Pancreas (tissue), 10 donors: ENCODE results near the gene ADAMTS9. TPM values are rescaled to one million over a fixed set of nuclear protein-coding genes. Genes with fewer than 3 reads are reported as not detected.

Experiments used
- ATAC-seq, 4 donors: fragments of 200-7000 bp; cut with Tn5 transposase; one replicate each; pipeline versions ENCODE4 v1.8.0 to v1.9.1; 2020; ENCODE audit warnings: mild to moderate bottlenecking in 4 of 4, moderate library complexity in 4 of 4
- DNase-seq, 6 donors: peaks; one replicate each; pipeline ENCODE4 v3.0.0-alpha.2; 2020
- FAIRE-seq: peaks from 2 replicates; lab custom pipeline; 2012; peaks lifted over from hg19 to GRCh38; lab: Jason Lieb, UNC
- H3K27ac ChIP-seq, 4 donors: fragments of 200-600 bp; sonication (generic); 1 replicate in 3 of 4; 2 replicates in 1 of 4; pipeline versions ENCODE4 v1.5.0 to v1.8.0; 2020
- H3K27me3 ChIP-seq, 4 donors: fragments of 200-600 bp; one replicate each; pipeline ENCODE4 v1.8.0; 2021
- H3K36me3 ChIP-seq, 3 donors: fragments of 200-600 bp; sonication (generic) in 1 of 3; one replicate each; pipeline versions ENCODE4 v1.5.0 to v1.8.0; 2020 to 2021
- H3K4me1 ChIP-seq, 3 donors: fragments of 200-600 bp; one replicate each; pipeline ENCODE4 v1.8.0; 2021
- H3K4me3 ChIP-seq, 4 donors: fragments of 200-600 bp; sonication (generic) in 2 of 4; one replicate each; pipeline versions ENCODE4 v1.5.0 to v1.8.0; 2020 to 2021
- H3K9me3 ChIP-seq, 4 donors: fragments of 200-600 bp; one replicate each; pipeline ENCODE4 v1.8.0; 2021
- CTCF ChIP-seq, 4 donors: fragments of 200-600 bp; sonication (generic) in 3 of 4; IDR thresholded peaks; one replicate each; pipeline versions ENCODE4 v1.5.0 to v1.8.0; 2021; ENCODE audit warnings: antibody characterized with exemption in 4 of 4
- WGBS, 2 donors: extraction: QIAGEN DNeasy Blood & Tissue Kit; methylation state at CpG; one replicate each; pipeline ENCODE4 v1.1.7; 2013; 5-methylcytosine and 5-hydroxymethylcytosine counted together
- intact Hi-C, 3 donors: fragments of 100-400 bp; cut with DNase I; formaldehyde crosslinking; loops; one replicate each; pipeline versions ENCODE4 v1.11.1 to v1.14.2; 2022
- polyA plus RNA-seq, 2 donors: library from polyadenylated mRNA; stranded (reverse); fragments of 200-250 nt; gene quantifications; one replicate each; pipeline ENCODE4 v1.2.3, GENCODE V29; 2013
- total RNA-seq, 6 donors: library from RNA; stranded (reverse); fragmentation: NEBNext Ultra II Directional in 4 of 6; extraction: Animal tissue kit (Norgen Biotek cat#: 25700) in 4 of 6; gene quantifications; one replicate each; pipeline versions ENCODE4 v1.2.1 to v1.2.4, GENCODE V29; 2021 to 2023
- donor health status: healthy with polysubstance abuse.
- donor health status: DM: no; HTN: no; CAD: no; lungs with moderate emphysema.
- donor health status: DM: no; HTN: no; CAD: no.
- donor health status: control.
- donor health status: control.
- donor health status: Bipolar disorder and iron deficiency.
- donor health status: DM: yes; HTN: yes; CAD: no.
- donor health status: DM: no; HTN: no; CAD: no.
- donor health status: DM: no; HTN: no; CAD: no.
- donor health status: DM: yes; HTN: yes; CAD: no.

ADAMTS9 gene
- total and polyA plus RNA-seq, 8 donors, result 11.4 to 34.7 (median 16.2) TPM

- Histone ChIP-seq H3K9me3 (no peaks in the 10 kb centered on the region), H3K27ac (no peak overlapping the region), H3K36me3 (peaks cover 0 to 3% (median 0%) of the 10 kb centered on the region in 3 donors), H3K4me3 (no peak overlapping the region), H3K4me1 (peaks cover 0 to 4% (median 0%) of the 10 kb centered on the region in 3 donors), H3K27me3 (no peaks in the 10 kb centered on the region)
- intact Hi-C loops, result no loop called here
- ATAC-seq, result no peak
- TF ChIP-seq CTCF (IDR thresholded peaks at IDR 0.05), result no peak
- no peak for DNase-seq
- no peak for FAIRE-seq
These were observed 42.6 kb downstream of the ADAMTS9 start for GRCh38 chr3:64645243-64645642.

GRCh38 chr3:64644483-64644882 lies 43.3 kb downstream of the ADAMTS9 start:
- intact Hi-C loops, result no loop called here
- H3K27me3 ChIP-seq, result no peaks in the 10 kb centered on the region
- ATAC-seq (no peak), FAIRE-seq (no peak), DNase-seq (no peak)
- no peak overlapping the region for H3K4me3 ChIP-seq
- H3K4me1 ChIP-seq, result peaks cover 0 to 4% (median 0%) of the 10 kb centered on the region in 3 donors
- peaks cover 0 to 3% (median 0%) of the 10 kb centered on the region in 3 donors for H3K36me3 ChIP-seq
- no peak overlapping the region for H3K27ac ChIP-seq
- WGBS, 2 donors, result 90 to 99% methylated on average over 3 of the region's 3 CpGs
- H3K9me3 ChIP-seq, result no peaks in the 10 kb centered on the region
- no peak for TF ChIP-seq CTCF (IDR thresholded peaks at IDR 0.05)

GRCh38 chr3:64642327-64643151 lies 45.3 kb downstream of the ADAMTS9 start:
- DNase-seq, result no peak

GRCh38 chr3:64638981-64639481 lies 48.8 kb downstream of the ADAMTS9 start:
- no peak for ATAC-seq
- H3K27me3 ChIP-seq, result no peaks in the 10 kb centered on the region
- H3K36me3 ChIP-seq, result no peaks in the 10 kb centered on the region
- no peak overlapping the region for H3K27ac ChIP-seq
- TF ChIP-seq CTCF (IDR thresholded peaks at IDR 0.05), result no peak
- FAIRE-seq, result no peak
- no peaks in the 10 kb centered on the region for H3K9me3 ChIP-seq
- H3K4me3 ChIP-seq, result no peak overlapping the region
- H3K4me1 ChIP-seq, result peaks cover 0 to 4% (median 0%) of the 10 kb centered on the region in 3 donors
- WGBS, 2 donors, result 81 to 82% methylated on average over 3 of the region's 3 CpGs
- no peak for DNase-seq
- intact Hi-C loops, result no loop called here

More at GRCh38 chr3:64642327-64643151, 45.3 kb downstream of the ADAMTS9 start:
- no peak overlapping the region for H3K27ac ChIP-seq
- H3K9me3 ChIP-seq, result no peaks in the 10 kb centered on the region
- H3K36me3 ChIP-seq, result peaks cover 0 to 3% (median 0%) of the 10 kb centered on the region in 3 donors
- WGBS, 2 donors, result 89 to 95% methylated on average over 18 of the region's 18 CpGs
- H3K27me3 ChIP-seq, result no peaks in the 10 kb centered on the region
- H3K4me3 ChIP-seq, result no peak overlapping the region
- no peak for ATAC-seq
- H3K4me1 ChIP-seq, result peaks cover 0 to 4% (median 0%) of the 10 kb centered on the region in 3 donors
- intact Hi-C loops, result no loop called here
- FAIRE-seq, result no peak
- no peak for TF ChIP-seq CTCF (IDR thresholded peaks at IDR 0.05)

- intact Hi-C loops, result no loop called here
- peaks cover 0 to 4% (median 0%) of the 10 kb centered on the region in 3 donors for H3K4me1 ChIP-seq
- H3K4me3 ChIP-seq, result no peak overlapping the region
- TF ChIP-seq CTCF (IDR thresholded peaks at IDR 0.05), result no peak
- H3K27me3 ChIP-seq, result no peaks in the 10 kb centered on the region
- no peak for FAIRE-seq
- no peak for DNase-seq
- no peak for ATAC-seq
- H3K36me3 ChIP-seq, result no peaks in the 10 kb centered on the region
- H3K9me3 ChIP-seq, result no peaks in the 10 kb centered on the region
- H3K27ac ChIP-seq, result no peak overlapping the region
- WGBS, 2 donors, result 67 to 73% methylated on average over 3 of the region's 3 CpGs
These were observed 49.3 kb downstream of the ADAMTS9 start for GRCh38 chr3:64638511-64638910.
